ENCODE results near the gene EGLN2.

EGLN2 gene

DNA sequence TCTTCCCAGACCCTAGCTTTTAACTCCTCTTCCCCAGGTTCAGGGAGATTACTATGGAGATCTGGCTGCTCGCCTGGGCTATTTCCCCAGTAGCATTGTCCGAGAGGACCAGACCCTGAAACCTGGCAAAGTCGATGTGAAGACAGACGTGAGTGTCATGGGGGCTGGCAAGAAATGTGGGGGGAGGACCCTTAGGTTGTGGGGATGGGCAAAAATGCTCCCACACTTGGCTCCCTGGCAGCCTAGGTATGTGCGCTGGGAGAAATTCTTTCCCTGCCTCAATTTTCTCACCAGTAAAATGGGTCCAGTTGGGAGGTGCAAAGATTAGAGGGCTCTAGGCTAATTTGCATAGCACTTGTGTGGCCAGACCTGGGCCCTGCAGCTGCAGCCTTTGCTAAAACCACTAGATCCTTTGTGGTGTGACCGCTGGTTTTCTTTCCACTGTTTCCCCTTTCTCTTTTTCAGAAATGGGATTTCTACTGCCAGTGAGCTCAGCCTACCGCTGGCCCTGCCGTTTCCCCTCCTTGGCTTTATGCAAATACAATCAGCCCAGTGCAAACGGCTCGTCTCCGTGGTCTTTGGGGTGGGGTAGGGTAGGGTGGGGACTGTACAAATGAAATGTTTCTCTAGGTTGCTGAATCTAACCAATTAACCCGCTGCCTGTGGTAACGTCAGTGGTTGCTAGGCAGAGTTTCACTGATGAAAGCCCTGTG is 21.9 kb upstream of the EGLN2 start:
- peaks cover 52% of the 10 kb centered on the region for H3K4me1 ChIP-seq (ENCODE audit: insufficient read depth, low read length, severe bottlenecking)
- peak overlapping the region; percentile 73 for H3K4me3 ChIP-seq (ENCODE audit: low read depth, low read length, poor library complexity, severe bottlenecking)
- no peaks in the 10 kb centered on the region for H3K9me2 ChIP-seq (ENCODE audit: low read depth, low read length)
- peak overlapping the region; percentile 99 for H3K27ac ChIP-seq (ENCODE audit: low read depth, low read length, poor library complexity, severe bottlenecking)
- peak overlapping the region; percentile 85 for H3K4me2 ChIP-seq (ENCODE audit: low read length)
- H3K27me3 ChIP-seq (ENCODE audit: insufficient read depth, low read length), result no peaks in the 10 kb centered on the region
- peaks cover 9% of the 10 kb centered on the region for H3K36me3 ChIP-seq (ENCODE audit: insufficient read depth, low read length)
- H3K79me2 ChIP-seq (ENCODE audit: insufficient read depth, low read length), result no peaks in the 10 kb centered on the region
- no peaks in the 10 kb centered on the region for H3K9me3 ChIP-seq (ENCODE audit: low read length)
- no peaks in the 10 kb centered on the region for H3F3A ChIP-seq (ENCODE audit: insufficient read depth, low read length)
- H3K9ac ChIP-seq (ENCODE audit: low read length), result peak overlapping the region; percentile 86
- H2AFZ ChIP-seq (ENCODE audit: low read length), result no peak overlapping the region
- TF ChIP-seq EZH2 (IDR thresholded peaks at IDR 0.05; ENCODE audit: borderline replicate concordance, low read length), result no peak
- TF ChIP-seq, protein P1, sequence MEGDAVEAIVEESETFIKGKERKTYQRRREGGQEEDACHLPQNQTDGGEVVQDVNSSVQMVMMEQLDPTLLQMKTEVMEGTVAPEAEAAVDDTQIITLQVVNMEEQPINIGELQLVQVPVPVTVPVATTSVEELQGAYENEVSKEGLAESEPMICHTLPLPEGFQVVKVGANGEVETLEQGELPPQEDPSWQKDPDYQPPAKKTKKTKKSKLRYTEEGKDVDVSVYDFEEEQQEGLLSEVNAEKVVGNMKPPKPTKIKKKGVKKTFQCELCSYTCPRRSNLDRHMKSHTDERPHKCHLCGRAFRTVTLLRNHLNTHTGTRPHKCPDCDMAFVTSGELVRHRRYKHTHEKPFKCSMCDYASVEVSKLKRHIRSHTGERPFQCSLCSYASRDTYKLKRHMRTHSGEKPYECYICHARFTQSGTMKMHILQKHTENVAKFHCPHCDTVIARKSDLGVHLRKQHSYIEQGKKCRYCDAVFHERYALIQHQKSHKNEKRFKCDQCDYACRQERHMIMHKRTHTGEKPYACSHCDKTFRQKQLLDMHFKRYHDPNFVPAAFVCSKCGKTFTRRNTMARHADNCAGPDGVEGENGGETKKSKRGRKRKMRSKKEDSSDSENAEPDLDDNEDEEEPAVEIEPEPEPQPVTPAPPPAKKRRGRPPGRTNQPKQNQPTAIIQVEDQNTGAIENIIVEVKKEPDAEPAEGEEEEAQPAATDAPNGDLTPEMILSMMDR (IDR thresholded peaks at IDR 0.05; ENCODE audit: low read length), result no peak
- no peaks in the 10 kb centered on the region for H4K20me1 ChIP-seq (ENCODE audit: insufficient read depth, low read length)

DNA sequence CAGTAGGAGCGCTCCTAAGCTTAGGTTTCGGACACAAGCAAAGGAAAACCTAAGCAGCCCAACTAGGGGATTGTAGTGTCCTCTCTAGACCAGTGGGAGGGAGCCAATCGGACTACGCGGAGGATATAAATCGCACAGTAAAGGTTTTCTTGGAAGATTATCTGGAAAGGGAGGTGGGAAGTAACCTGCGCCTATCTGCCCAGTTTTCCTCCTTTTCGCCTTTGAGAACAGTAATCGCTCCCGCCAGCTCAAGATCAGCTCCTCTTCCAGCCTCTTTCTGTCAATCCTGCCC is 21.4 kb upstream of the EGLN2 start:
- Histone ChIP-seq H3K4me1 (ENCODE audit: insufficient read depth, low read length, severe bottlenecking) (peaks cover 52% of the 10 kb centered on the region), H4K20me1 (ENCODE audit: insufficient read depth, low read length) (no peaks in the 10 kb centered on the region), H3K27me3 (ENCODE audit: insufficient read depth, low read length) (no peaks in the 10 kb centered on the region), H3K9me2 (ENCODE audit: low read depth, low read length) (no peaks in the 10 kb centered on the region), H3K36me3 (ENCODE audit: insufficient read depth, low read length) (peaks cover 7% of the 10 kb centered on the region; the same call in 1 of the 2 replicates), H3K9me3 (ENCODE audit: low read length) (no peaks in the 10 kb centered on the region), H3K79me2 (ENCODE audit: insufficient read depth, low read length) (no peaks in the 10 kb centered on the region), H2AFZ (ENCODE audit: low read length) (no peak overlapping the region), H3K4me3 (ENCODE audit: low read depth, low read length, poor library complexity, severe bottlenecking) (peak overlapping the region; percentile 73), H3K9ac (ENCODE audit: low read length) (peak overlapping the region; percentile 86), H3K4me2 (ENCODE audit: low read length) (peak overlapping the region; percentile 85), H3K27ac (ENCODE audit: low read depth, low read length, poor library complexity, severe bottlenecking) (peak overlapping the region; percentile 99), H3F3A (ENCODE audit: insufficient read depth, low read length) (no peaks in the 10 kb centered on the region)
- TF ChIP-seq, protein P1 (IDR thresholded peaks at IDR 0.05; ENCODE audit: low read length), result no peak
- TF ChIP-seq EZH2 (IDR thresholded peaks at IDR 0.05; ENCODE audit: borderline replicate concordance, low read length), result no peak

DNA sequence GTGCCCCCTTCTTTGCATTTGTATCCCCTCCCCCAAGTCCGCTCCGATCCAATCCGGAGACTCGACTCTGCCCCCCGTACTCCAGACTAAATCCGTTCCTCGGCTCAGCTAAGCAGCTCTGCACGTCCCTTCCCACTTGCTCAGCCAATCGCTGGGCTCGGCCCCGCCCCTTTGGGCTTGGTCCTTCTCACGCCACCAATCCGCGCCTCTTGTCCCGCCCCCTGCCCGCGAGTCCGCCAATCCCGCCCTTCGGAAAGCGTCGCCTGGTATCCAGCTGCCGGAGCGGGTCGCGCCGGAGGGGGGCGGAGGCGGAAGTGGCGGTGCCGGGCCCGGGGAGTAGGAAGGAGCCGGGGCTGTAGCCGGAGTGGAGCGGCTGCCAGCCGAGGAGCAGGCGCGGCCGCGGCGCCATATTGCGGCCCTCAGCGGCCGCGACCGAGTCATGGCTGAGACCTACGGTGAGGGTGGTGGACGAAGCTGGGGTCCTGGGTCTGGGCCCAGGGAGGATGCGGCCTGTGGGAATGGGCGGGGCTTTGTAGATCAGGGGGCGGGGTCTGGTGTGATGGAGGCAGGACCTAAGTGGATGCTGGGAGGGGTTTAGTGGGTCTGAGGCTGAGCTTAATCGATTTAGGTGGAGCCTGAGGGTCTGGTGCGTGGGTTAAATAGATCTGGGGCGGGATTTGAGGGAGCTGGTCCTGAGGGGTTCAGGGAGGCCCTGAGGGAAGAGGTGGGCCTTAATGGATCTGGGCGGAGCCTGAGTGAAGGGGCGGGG is 20.9 kb upstream of the EGLN2 start, which contains the start of gene RAB4B:
RAB4B (plus strand) TSS at position 311 of the 769 bp plus-strand sequence; CDS start at position 440, 129 bp downstream.
- no peaks in the 10 kb centered on the region for H3K9me2 ChIP-seq (ENCODE audit: low read depth, low read length)
- peaks cover 50% of the 10 kb centered on the region for H3K4me1 ChIP-seq (ENCODE audit: insufficient read depth, low read length, severe bottlenecking)
- no peaks in the 10 kb centered on the region for H4K20me1 ChIP-seq (ENCODE audit: insufficient read depth, low read length)
- no peaks in the 10 kb centered on the region for H3F3A ChIP-seq (ENCODE audit: insufficient read depth, low read length)
- H3K9ac ChIP-seq (ENCODE audit: low read length), result peak within 1 kb of the TSS; percentile 86
- peak within 1 kb of the TSS; percentile 73 for H3K4me3 ChIP-seq (ENCODE audit: low read depth, low read length, poor library complexity, severe bottlenecking)
- peak within 1 kb of the TSS; percentile 85 for H3K4me2 ChIP-seq (ENCODE audit: low read length)
- TF ChIP-seq, protein P1 (IDR thresholded peaks at IDR 0.05; ENCODE audit: low read length), result no peak
- no peak for TF ChIP-seq EZH2 (IDR thresholded peaks at IDR 0.05; ENCODE audit: borderline replicate concordance, low read length)
- H3K9me3 ChIP-seq (ENCODE audit: low read length), result no peaks in the 10 kb centered on the region
- H3K27me3 ChIP-seq (ENCODE audit: insufficient read depth, low read length), result no peaks in the 10 kb centered on the region
- H3K36me3 ChIP-seq (ENCODE audit: insufficient read depth, low read length), result peaks cover 7% of the 10 kb centered on the region; the same call in 1 of the 2 replicates
- H3K79me2 ChIP-seq (ENCODE audit: insufficient read depth, low read length), result no peaks in the 10 kb centered on the region
- no peak within 1 kb of the TSS for H2AFZ ChIP-seq (ENCODE audit: low read length)
- H3K27ac ChIP-seq (ENCODE audit: low read depth, low read length, poor library complexity, severe bottlenecking), result peak within 1 kb of the TSS; percentile 99
